Left kidney (tissue), 2 donors: Measurements from ENCODE around the gene LTN1. TPM values are rescaled to one million over a fixed set of nuclear protein-coding genes. Genes with fewer than 3 reads are reported as not detected.
"Not testable (repeated sequence)": the region's sequence is repeated elsewhere in the genome, so short reads cannot be mapped to it uniquely, and the experiment has no call there.

ENCODE experiments used
- DNase-seq: peaks from one replicate; pipeline ENCODE4 v3.0.0-alpha.2; 2013
- polyA plus RNA-seq: library from polyadenylated mRNA; unstranded; fragments of 120-200 nt; gene quantifications from one replicate; pipeline ENCODE4 v1.2.1, GENCODE V29; 2013; ENCODE audit not compliant: insufficient read length

LTN1 gene
- polyA plus RNA-seq, 1 donor = 44.0 TPM

GRCh38 chr21:28982637-28983036 lies 10.0 kb downstream of the LTN1 start:
- DNase-seq = no peak

DNA sequence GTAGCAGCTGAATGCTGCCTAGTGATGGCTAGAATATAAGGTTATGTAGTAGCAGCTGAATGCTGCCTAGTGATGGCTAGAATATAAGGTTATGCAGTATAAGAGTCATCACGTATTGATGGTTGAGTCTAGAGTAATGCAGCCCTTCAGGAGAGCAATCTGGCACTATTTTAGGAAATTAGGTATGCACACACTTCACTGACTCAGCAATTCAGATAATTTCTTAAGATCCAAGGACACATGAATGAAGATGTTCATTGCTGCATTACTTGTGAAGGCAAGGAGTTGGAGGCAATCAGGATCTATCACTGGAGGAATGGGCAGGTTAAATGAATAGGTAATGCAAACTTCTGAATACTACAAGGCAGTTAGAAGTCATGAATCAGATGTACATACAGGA lies 13.6 kb downstream of the LTN1 start:
- no peak for DNase-seq

GRCh38 chr21:28975397-28975796 lies 17.3 kb downstream of the LTN1 start:
- no peak for DNase-seq

DNA sequence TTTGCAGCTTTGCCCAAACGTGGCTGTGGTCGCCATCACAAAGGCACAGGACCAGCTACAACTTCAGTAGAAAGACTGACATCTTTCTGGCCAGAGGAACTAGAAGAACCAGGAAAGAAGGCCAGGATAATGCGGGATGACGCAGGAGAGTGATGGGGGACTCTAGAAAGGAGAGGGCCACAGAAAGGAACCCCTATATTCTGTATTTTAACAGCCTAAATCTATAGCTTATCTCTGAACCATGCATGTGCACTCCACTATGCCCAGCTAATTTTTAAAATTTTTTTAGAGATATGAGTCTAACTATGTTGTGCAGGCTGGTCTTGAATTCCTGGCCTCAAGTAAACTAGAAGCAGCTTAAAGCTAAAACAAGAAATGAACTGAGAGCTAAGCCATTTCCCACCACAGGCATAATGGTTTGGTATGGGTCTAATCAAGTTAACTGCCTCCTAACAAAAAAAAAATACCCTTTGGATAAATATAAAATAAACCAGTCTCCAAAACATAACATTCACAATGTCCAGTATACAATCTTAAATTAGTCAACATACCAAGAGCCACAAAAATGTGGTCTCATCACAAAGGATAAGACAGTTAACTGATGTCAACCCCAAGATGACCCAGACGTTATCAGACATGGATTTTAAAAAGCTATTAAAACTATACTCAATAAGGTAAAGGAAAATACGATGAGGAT lies 18.0 kb downstream of the LTN1 start:
- no peak for DNase-seq

DNA sequence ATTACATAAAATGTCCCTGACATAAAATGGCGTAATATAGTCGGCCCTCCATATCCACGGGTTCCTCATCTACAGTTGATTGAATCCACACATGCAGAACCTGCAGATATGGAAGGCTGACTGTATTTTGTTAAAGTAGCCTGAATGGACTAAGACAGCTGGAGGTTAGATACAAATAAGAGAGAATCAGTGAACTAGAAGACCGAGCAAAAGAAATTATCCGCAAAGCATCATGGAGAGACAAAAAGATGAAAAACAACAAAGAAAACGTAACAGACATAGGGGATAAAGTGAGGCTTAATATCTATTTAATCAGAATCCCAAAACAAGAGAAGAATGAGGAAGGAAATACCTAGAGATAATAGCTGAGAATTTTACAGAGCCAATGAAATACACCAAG lies 20.3 kb downstream of the LTN1 start:
- no peak for DNase-seq

GRCh38 chr21:28971171-28971570 lies 21.5 kb downstream of the LTN1 start:
- DNase-seq = no peak

- DNase-seq = no peak
Measured at GRCh38 chr21:28963831-28964230, 28.8 kb downstream of the LTN1 start.

DNA sequence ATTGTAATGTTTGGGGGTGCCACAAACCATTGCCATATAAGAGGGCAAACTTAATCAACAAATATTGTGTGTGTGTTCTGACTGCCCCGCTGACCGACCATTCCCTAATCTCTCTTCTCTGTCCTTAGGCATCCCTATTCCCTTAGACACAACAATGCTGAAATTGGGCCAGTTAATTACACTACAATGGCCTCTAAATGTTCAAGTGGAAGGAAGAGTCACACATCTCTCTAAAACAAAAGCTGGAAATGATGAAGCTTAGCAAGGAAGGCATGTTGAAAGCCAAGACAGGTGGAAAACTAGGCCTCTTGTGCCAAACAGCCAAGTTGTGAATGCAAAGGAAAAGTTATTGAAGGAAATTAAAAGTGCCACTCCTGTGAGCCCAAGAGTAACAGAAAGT lies 30.2 kb downstream of the LTN1 start:
- DNase-seq = no peak

DNA sequence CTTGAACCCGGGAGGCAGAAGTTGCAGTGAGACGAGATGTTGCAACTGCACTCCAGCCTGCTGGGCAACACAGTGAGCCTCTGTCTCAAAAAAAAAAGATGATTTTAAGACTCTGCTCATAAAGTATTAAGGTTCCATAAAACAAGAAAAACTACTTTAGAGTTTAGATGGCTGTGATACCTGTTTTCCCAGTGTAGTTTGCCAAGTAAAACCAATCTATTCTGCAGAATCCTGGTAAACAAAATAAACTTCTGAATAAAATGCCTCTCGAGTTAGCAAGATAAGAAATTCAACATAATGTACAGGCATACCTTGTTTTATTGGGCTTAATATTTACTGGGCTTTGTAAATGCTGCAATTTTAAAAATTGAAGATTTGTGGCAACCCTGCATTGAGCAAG lies 30.8 kb downstream of the LTN1 start:
- DNase-seq = no peak

GRCh38 chr21:28960245-28960644 lies 32.4 kb downstream of the LTN1 start:
- DNase-seq = no peak

- DNase-seq = no peak
Measured at GRCh38 chr21:28959367-28960099, 33.1 kb downstream of the LTN1 start.

- DNase-seq = no peak
Measured at GRCh38 chr21:28953247-28953646, 39.4 kb downstream of the LTN1 start.

DNA sequence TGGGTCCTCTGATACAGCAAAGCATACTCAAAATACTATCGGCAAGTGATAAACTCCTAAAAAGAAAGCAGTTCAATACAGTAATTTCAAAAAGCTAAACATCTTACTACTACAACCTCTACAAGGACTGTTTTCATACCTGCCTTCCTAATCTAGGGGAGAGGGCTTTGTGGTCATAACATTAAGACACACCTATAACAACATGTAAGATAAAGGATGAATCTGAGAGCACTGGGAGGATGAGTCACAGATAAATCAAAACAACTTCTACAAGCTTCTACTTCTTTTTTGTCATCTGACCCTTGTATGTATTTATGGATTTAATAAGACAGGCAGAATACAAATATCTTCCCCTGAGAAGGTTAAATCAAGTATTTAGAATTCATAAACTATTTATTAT lies 40.0 kb downstream of the LTN1 start:
- no peak for DNase-seq

DNA sequence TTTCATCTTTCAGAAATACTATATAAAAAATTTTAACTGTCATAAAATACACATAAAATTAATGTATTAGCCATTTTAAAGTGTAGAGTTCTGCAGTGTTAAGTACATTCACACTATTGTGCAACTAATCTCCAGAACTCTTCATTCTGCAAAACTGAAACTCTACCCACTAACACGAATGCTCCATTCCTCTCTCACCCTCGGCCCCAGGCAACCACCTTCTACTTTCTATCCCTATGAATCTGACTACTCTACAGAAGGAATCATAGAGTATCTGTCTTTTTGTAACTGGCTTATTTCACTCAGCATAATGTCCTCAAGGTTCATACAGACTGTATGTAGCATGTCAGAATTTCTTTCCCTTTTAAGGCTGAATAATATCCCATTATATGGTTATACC lies 43.4 kb downstream of the LTN1 start:
- no peak for DNase-seq

DNA sequence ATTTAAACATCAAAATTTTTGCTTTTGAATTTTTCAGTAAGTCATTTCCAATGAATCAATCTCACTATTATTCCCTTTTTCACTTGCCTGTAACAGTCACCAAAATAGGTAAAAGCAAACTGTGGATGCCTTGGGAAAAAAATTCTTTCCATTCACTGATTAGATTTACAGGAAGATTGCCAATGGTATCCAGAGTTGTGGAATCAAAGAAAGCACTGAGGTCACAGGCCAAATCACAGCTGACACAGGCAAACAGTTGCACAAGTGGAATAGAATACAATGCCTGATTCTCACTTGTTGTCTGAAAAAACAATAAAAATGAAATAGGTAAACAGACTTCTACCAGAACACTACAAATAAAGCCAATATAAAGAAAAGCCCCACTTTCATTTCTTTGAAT lies 48.4 kb downstream of the LTN1 start:
- no peak for DNase-seq

- no peak for DNase-seq
Measured at GRCh38 chr21:28943631-28944030, 49.0 kb downstream of the LTN1 start.

- no peak for DNase-seq
Measured at GRCh38 chr21:28938726-28939125, 54.0 kb downstream of the LTN1 start.

GRCh38 chr21:28937737-28938136 lies 54.9 kb downstream of the LTN1 start:
- no peak for DNase-seq

DNA sequence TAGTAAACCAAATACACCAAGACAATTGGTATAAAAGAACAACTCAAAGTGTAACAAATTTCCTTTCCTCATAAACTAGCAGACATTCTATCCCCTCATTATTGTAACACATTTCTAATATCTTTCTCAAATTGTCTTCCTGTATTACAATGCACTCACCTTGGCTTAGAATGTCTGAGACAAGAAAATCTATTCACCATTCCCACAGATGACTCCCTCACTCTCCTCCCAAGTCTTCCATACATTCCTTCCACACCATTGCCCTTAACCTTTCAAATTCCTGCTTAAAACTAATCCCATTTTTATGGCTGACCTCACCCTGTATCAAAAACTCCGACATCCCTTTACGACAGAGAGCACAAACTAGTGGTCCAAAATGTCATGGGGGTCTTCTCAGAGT lies 56.0 kb downstream of the LTN1 start:
- no peak for DNase-seq

GRCh38 chr21:28936036-28936435 lies 56.6 kb downstream of the LTN1 start:
- no peak for DNase-seq

DNA sequence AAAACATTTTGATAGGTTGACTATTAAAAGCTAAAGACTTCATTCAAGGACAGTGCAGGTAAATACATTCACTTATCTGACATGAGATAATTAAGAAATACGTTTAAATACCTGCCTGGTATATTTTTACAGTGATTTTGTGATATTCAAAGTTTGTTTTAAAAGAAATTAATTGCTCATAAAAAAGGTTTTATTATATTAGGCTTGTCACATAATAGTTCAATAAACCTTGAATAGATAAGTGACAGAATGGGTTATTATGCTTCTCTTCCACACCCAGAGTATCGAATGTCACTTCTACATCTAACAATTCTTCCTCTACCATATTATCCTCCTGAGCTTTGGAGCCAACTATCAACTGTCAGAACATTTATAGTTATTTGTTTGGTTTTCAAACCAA lies 60.0 kb downstream of the LTN1 start:
- no peak for DNase-seq

GRCh38 chr21:28931708-28932372 lies 60.8 kb downstream of the LTN1 start:
- not testable (repeated sequence) for DNase-seq
